Globus pallidus (tissue), 1 donor: ENCODE measurements around the gene TNKS1BP1.
"Not testable (repeated sequence)": the region's sequence is repeated elsewhere in the genome, so short reads cannot be mapped to it uniquely, and the experiment has no call there.

Experiments
- DNase-seq: peaks from one replicate; pipeline ENCODE4 v3.0.0-alpha.2; 2015; ENCODE audit warnings: low spot score

Gene TNKS1BP1

GRCh38 chr11:57354699-57355098 lies 29.9 kb upstream of the TNKS1BP1 start:
- no peak for DNase-seq

GRCh38 chr11:57353852-57354251 lies 29.1 kb upstream of the TNKS1BP1 start:
- DNase-seq = no peak

GRCh38 chr11:57353446-57353845 lies 28.7 kb upstream of the TNKS1BP1 start:
- DNase-seq = no peak

GRCh38 chr11:57353036-57353435 lies 28.3 kb upstream of the TNKS1BP1 start:
- DNase-seq = no peak

GRCh38 chr11:57349491-57350274 lies 24.9 kb upstream of the TNKS1BP1 start:
- DNase-seq = no peak

GRCh38 chr11:57348636-57349313 lies 24.0 kb upstream of the TNKS1BP1 start:
- DNase-seq = no peak

GRCh38 chr11:57348052-57348451 lies 23.3 kb upstream of the TNKS1BP1 start:
- DNase-seq = no peak

GRCh38 chr11:57347336-57347735 lies 22.6 kb upstream of the TNKS1BP1 start:
- DNase-seq = no peak

GRCh38 chr11:57345555-57346211 lies 20.9 kb upstream of the TNKS1BP1 start:
- peak; percentile 69 for DNase-seq

GRCh38 chr11:57344826-57345225 lies 20.1 kb upstream of the TNKS1BP1 start:
- DNase-seq = no peak

- no peak for DNase-seq
Observed at GRCh38 chr11:57343825-57344224, 19.1 kb upstream of the TNKS1BP1 start.

- DNase-seq = no peak
Observed at GRCh38 chr11:57342702-57343101, 17.9 kb upstream of the TNKS1BP1 start.

GRCh38 chr11:57341250-57341808 lies 16.6 kb upstream of the TNKS1BP1 start:
- no peak for DNase-seq

GRCh38 chr11:57340039-57340615 lies 15.4 kb upstream of the TNKS1BP1 start:
- no peak for DNase-seq

GRCh38 chr11:57339328-57339727 lies 14.6 kb upstream of the TNKS1BP1 start:
- no peak for DNase-seq

- DNase-seq = no peak
Observed at GRCh38 chr11:57338142-57338541, 13.4 kb upstream of the TNKS1BP1 start, which contains the start of gene P2RX3. Gene P2RX3, plus strand, starts transcription at chr11:57338352. Its CDS starts 199 bp downstream, at chr11:57338551.

GRCh38 chr11:57336856-57337255 lies 12.1 kb upstream of the TNKS1BP1 start:
- DNase-seq = not testable (repeated sequence)

GRCh38 chr11:57336111-57336666 lies 11.4 kb upstream of the TNKS1BP1 start:
- DNase-seq = no peak

- peak; percentile 85 for DNase-seq
Observed at GRCh38 chr11:57335343-57336110, 10.8 kb upstream of the TNKS1BP1 start, which contains the start of gene SSRP1. Gene SSRP1, minus strand, starts transcription at chr11:57335892. Its CDS starts 771 bp downstream, at chr11:57335121.

GRCh38 chr11:57335023-57335342 lies 10.2 kb upstream of the TNKS1BP1 start:
- DNase-seq = no peak
